ENCODE data around the gene P2RX3.

Gene P2RX3

GRCh38 chr11:57376095-57377090 is 38.2 kb downstream of the P2RX3 start:
- no peak for FAIRE-seq

GRCh38 chr11:57377107-57377506 is 39.0 kb downstream of the P2RX3 start:
- no peak for FAIRE-seq

GRCh38 chr11:57378186-57378585 is 40.0 kb downstream of the P2RX3 start:
- no peak for FAIRE-seq

DNA sequence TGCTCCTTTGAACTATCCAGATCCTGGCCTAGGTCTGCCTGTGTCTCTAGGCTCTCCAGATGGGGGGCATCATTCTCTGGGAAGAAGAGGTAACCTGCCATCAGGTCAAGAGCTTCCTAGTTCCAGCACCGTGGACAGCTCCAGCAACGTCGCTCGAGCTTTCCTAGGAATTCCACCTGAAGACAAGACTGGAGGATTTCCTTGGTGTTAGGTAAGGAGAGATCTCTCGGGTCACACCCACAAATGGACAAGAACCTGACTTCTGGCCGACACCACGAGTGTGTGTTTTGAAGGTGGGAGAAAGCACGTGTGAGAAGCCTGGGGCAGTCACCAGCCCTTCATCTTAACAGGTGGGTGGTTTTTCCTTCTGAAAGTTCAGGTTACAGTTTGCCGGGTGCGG is 41.6 kb downstream of the P2RX3 start:
- FAIRE-seq, result no peak

GRCh38 chr11:57380975-57381374 is 42.8 kb downstream of the P2RX3 start, which contains the start of gene PRG3:
Gene PRG3, minus strand, starts transcription at chr11:57381150. Its CDS starts 442 bp downstream, at chr11:57380708.
- FAIRE-seq, result no peak

- FAIRE-seq, result no peak
Measured at GRCh38 chr11:57386178-57386940, 48.2 kb downstream of the P2RX3 start.

DNA sequence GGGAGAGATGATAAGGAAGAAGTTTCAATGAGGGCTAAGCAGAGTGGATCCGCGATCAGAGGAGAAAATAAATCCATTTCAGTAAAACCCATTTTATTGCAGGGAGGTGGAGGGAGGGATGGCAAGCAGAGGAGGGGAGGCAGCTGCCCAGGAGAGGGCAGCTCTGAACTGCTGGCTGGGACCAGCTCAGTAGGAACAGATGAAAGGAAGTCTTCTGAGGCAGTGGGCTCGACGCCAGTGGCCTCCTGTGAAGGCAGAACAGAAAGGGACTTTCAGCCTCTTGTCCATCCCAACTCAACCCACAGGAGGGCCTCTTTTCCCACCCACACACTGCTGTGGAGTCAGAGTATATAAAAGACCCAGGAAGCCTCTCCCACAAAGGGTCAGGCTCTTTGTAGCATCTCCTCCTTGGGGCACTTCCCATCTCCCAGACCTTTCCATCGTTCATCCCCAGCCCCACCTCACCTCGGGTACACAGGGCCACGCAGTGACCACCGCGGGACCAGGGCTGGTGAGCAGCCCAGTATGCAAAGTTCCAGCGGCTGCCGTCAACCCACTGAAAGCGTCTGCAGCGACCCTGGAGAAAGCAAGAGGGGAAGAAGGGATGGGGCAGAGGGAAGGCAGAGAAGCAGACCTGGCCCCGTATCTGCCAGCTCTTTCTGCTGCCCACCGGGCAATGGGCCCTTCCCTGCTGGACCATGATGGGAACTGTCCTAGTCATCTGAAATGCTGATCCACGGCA is 49.3 kb downstream of the P2RX3 start:
- FAIRE-seq, result no peak

- no peak for FAIRE-seq
Measured at GRCh38 chr11:57390535-57390934, 52.4 kb downstream of the P2RX3 start, which contains the start of gene PRG2. Gene PRG2, minus strand, starts transcription at chr11:57390650. Its CDS starts 706 bp downstream, at chr11:57389944.

DNA sequence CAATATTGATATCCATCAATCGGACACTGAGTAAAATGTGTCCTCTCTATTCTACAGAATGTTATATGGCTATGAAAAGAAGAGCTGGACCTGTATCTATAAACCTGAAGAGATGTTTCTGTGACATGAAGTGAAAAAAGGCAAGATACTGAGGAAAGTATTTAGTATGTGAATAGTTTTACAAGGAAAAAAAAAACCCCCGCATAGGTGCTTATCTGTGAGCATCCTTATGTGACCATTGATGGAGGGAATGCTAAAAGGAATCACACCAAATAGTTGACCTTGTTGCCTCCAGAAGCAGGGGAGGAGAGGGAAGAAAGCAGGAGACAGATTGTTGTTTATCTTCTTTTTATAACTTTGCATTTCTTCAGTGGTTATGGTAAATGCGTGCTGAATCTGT is 53.0 kb downstream of the P2RX3 start:
- FAIRE-seq, result no peak

DNA sequence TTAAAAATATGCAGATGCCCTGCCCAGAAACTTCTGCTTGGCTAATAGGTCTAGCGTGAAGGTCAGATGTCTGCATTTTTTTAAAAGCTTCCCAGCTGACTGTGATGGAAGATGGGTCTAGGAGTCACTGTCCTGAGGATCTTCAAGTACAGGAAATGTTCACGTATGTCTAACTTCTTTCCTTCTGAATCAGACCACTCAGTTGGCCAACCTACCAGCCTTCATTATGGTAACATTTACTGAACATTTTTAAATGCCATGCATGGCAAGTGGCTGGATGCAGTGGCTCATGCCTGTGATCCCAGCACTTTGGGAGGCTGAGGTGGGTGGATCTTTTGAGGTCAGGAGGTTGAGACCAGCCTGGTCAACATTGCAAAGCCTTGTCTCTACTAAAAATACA is 53.4 kb downstream of the P2RX3 start:
- no peak for FAIRE-seq

GRCh38 chr11:57392066-57392762 is 54.1 kb downstream of the P2RX3 start:
- FAIRE-seq, result no peak

DNA sequence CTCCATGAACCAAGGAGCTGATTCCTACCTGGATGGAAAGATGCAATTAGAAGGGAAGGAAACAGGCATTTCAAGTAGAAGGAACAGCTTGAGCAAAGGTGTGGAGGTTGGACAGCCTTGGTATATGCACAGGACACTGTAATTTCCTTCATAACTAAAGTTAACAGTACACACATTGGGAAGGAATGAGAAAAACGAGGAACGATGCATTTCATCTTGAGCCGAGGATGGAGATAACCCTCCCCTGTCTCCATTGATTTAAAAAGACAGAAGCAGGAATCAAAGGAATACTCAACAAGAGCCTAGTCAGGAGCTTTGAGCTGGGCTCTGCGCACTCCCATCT is 54.6 kb downstream of the P2RX3 start:
- FAIRE-seq, result no peak

- FAIRE-seq, result no peak
Measured at GRCh38 chr11:57394203-57394965, 56.2 kb downstream of the P2RX3 start.

DNA sequence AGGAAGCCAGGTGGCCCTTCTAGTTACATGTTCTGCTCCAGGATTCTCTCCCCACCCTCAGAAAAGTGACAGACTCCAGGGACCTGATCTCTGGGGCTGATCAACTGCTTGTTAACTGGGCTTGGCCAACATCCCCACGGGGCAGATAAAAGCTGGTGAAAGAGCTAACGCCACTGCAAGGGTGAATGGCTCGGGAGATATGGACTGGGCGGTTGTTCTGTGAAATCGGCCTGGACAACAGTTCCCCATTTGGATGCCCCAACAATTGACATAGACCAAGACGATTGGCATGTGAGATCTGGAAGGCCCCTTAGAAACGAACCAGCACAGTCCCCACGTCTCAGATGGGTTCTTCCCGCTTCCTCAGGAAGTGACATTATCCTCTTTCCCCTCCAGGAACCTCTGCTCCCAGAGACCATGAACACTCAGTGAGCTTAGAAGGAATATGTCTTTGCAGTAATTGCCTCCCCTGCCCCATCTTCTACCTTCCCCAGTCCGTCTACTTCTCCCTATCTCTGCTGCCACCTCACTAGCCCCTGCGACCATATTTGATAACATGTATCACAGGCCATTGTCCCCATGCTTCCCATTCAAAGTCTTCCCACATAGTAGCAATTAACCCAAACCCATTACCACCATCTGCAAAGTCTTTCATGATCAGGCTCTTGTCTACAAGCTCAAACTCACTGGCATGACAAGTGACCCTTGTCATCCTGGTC is 57.9 kb downstream of the P2RX3 start:
- FAIRE-seq, result no peak

DNA sequence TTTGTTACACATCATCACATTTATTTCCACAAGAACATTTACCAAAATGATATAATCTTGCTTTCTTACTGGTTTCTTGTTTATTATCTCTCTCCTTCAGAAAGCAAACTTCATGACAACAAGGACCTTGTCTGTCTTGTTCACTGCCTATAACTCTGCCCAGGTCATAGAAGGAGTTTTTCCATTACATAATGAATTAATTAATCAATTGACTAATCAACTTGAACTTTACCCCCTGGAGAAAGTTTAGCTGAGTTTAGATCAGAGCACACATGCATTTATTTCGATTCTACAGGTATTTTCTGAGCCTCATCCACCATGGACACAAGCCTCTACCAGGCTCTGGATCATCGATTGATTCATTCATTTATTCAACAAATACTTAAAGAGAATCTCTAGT is 58.6 kb downstream of the P2RX3 start:
- FAIRE-seq, result no peak

- FAIRE-seq, result no peak
Measured at GRCh38 chr11:57397394-57397990, 59.3 kb downstream of the P2RX3 start.

DNA sequence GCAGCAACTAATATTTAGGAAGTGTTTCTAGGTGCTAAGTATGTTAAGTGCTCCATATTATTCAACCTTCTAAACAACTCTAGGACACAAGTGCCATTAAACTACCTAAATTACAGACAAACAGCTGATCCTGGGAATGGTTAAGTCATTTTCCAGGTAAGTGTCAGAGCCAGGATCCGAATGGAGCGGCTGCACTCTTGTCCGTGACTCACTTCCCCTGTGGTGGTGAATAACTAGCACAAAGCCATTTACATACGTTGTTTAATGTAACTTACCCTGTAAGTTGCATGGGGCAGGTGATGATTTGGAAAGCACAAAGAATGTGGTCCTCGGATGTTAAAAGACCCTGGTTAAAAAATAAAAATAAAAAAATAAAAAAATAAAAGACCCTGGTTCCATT is 61.1 kb downstream of the P2RX3 start:
- no peak for FAIRE-seq

DNA sequence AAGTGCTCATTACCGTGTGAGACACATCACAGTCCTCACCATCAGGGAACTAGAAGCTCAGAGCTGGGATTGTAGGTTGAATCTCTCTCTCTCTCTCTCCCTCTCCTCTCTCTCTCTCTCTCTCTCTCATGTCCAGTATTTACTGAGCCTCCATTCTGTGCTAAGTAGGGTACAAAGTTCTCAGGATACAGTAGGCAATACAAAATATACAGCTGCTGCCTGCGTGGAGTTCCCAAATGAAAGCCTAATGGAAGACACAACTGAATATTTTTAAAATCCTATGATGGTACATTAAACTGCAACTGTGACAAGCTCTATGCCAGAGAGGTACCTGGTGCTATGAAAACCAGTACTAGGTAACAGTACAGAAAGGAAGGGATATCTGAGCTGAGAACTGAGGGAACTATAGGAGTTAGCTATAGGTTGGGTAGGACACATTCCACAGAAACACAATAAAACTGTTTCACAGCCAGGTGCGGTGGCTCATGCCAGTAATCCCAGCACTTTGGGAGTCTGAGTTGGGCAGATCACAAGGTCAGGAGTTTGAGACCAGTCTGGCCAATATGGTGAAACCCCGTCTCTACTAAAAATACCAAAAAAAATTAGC is 61.9 kb downstream of the P2RX3 start:
- no peak for FAIRE-seq

DNA sequence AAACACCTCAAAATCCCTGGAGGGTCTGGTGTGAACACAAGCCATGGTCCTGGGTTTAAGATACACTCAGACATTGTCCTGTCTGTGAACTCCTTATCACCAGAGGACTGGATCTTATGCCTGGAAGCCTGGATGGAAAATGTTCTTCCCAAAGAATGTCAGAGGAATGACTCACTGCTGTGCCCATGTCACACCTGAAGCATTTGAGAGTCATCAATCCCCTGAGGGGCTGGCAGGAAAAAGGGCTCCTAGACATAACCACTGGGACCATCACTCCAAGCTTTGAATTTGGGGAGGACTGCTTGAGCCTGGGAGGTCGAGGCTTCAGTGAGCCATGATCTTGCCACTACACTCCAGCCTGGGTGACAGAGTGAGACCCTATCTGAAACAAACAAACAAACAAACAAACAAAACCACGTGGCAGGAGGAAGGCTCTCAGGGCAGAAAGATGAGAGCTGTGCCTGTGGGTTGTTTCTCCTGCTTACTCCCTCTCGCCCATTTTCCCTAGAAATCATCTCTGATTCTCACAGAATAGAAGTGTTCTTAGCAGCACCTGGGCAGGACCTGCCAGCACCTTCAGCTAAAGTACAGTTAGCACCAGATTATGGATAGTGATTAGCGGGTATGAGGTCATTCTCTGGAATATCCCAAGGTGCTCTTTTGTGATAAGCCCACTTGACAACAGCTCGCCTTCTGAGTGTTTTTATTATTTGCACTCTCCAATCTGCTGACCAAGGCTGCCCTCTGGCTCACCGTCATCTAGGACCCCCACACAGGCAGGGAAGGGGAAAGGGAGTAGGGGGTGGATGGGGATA is 64.2 kb downstream of the P2RX3 start:
- no peak for FAIRE-seq

All from colon (tissue), 2 donors.